ENCODE measurements around the gene NPTX1. TPM values are rescaled to one million over a fixed set of nuclear protein-coding genes. Genes with fewer than 3 reads are reported as not detected.

Gene NPTX1
- total RNA-seq, 1 donor from 2014 or later, result not detected

DNA sequence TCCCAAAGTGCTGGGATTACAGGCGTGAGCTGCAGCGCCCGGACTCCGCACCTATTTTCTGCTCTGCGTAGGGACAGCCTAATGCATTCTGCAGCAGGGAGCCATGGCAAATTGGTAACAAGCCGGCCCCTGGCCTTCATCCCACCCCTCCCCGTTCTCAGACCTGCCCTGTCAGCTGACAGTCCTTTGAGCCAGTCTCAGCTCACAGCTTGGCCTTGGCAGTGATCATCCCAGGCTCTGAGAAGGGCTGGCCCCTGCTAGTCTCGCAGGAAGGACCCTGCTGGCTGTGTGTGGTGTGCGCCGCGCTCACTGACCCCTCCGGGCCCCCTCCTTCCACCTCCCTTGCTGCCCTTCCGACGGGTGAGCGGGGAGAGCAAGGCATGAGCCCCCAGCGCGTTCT lies 10.3 kb upstream of the NPTX1 start:
- no peak overlapping the region for H3K4me3 ChIP-seq (ENCODE audit: low read depth, low read length)
- TF ChIP-seq, protein P1, sequence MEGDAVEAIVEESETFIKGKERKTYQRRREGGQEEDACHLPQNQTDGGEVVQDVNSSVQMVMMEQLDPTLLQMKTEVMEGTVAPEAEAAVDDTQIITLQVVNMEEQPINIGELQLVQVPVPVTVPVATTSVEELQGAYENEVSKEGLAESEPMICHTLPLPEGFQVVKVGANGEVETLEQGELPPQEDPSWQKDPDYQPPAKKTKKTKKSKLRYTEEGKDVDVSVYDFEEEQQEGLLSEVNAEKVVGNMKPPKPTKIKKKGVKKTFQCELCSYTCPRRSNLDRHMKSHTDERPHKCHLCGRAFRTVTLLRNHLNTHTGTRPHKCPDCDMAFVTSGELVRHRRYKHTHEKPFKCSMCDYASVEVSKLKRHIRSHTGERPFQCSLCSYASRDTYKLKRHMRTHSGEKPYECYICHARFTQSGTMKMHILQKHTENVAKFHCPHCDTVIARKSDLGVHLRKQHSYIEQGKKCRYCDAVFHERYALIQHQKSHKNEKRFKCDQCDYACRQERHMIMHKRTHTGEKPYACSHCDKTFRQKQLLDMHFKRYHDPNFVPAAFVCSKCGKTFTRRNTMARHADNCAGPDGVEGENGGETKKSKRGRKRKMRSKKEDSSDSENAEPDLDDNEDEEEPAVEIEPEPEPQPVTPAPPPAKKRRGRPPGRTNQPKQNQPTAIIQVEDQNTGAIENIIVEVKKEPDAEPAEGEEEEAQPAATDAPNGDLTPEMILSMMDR (conservative IDR thresholded peaks at IDR 0.05; ENCODE audit: low read depth, low read length), result no peak
- DNase-seq (ENCODE audit: low read depth), result no peak

DNA sequence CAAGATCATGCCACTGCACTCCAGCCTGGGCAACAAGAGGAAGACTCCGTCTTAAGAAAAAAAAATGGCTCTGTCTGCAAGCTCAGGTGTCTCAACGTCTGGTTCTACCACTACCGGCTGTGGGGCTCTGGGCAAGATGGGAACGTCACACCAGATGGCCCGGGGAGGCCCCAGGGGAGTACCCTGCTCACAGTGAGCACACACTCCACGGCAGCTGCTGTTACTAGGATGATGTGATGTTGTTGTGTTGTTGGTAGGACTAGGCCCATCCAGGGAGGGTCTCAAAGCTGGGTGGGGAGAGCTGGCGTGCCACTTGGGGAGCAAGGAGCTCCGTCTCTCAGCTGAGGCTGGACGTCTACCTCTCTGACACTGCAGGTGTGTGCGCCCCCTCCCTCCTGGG lies 9.4 kb upstream of the NPTX1 start:
- H3K4me3 ChIP-seq (ENCODE audit: low read depth, low read length), result no peak overlapping the region
- TF ChIP-seq, protein P1 (conservative IDR thresholded peaks at IDR 0.05; ENCODE audit: low read depth, low read length), result no peak
- no peak for DNase-seq (ENCODE audit: low read depth)

DNA sequence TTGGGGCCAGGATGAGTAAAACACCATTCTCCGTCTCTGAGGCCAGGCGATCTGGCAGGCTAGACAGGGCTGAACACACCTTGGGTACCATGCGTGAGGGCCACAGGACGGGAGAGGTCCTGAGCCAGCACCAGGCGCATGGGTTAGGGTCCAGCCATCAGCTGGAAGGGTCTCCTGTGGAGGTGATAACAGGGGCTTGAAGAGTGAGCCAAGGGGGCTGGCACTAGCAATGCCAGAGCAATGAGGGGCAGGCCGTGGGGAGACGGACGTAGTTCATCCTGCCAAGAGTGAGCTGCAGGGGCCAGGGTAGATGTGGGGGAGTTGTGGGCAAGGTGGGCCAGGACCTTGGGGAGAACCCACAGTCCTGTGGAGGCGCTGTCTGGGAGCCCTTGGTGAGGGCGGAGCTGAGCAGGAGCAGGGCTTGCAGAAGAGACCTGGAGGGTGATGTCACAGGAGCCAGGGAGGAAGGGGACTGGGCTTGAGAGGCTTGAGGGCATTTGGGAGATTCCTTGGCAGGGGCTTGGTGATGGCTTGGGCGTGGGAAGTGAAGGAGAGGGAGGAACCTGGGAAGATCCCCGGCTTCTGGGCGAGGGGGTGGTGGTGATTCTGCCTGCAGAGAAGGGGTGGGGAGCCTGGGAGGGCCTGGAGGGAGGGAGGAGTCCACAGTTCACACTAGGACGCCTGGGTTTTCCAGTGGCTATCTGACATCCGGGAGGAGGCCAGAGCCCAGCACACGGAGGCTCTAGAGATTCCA lies 6.3 kb upstream of the NPTX1 start:
- no peak overlapping the region for H3K4me3 ChIP-seq (ENCODE audit: low read depth, low read length)
- no peak for DNase-seq (ENCODE audit: low read depth)
- TF ChIP-seq, protein P1 (conservative IDR thresholded peaks at IDR 0.05; ENCODE audit: low read depth, low read length), result no peak

DNA sequence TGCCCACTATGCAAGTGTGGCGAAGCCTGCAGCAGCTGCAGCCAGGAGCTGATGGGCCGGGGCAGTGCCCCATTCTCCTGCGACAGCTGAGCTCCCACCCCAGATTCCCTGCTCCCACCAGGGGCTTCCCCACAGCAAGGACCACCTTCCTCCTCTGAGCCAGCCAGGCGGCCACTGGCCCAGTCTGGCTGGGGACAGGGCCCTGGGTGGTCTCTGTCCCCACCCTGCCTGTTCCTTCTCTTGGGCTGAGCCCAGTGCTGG lies 5.6 kb upstream of the NPTX1 start:
- H3K4me3 ChIP-seq (ENCODE audit: low read depth, low read length), result no peak overlapping the region
- DNase-seq (ENCODE audit: low read depth), result no peak
- TF ChIP-seq, protein P1 (conservative IDR thresholded peaks at IDR 0.05; ENCODE audit: low read depth, low read length), result no peak

DNA sequence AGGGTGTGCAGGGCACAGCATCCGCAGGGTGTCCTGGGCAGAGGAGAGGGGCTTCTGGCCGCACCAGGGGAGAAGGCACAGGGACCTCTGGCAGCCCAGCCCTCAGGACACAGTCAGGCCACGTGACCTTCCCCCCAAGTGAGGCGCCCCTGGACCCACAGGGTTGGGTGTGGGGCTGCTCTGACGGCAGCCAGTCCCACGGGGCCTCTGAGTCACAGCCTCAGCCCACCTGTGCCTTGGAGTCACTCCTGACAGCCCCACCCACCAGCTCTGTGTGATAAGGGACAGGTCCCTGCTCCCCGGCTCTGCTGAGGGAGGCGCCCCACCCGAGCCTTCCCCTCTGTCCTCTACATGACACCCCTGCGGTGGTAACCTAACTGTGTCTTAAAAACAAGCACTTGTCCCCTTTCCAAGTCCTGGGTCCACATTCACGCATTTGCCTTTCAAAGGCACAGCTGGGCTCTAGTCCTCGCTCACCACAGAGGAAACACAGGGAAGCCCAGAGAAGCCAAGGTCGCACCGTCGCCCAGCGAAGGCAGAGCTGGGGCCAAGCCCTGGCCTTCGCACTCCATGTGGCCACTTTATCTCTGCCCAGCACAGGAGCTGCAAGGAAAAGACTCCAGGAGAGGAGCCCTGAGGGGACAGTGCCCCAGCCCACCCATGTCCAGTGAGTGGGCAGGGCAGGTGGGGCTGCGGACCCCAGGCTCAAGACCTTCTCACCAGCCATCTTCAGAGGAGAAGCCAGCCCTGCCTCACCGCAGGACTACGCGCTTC lies 5.1 kb upstream of the NPTX1 start:
- TF ChIP-seq, protein P1 (conservative IDR thresholded peaks at IDR 0.05; ENCODE audit: low read depth, low read length), result no peak

DNA sequence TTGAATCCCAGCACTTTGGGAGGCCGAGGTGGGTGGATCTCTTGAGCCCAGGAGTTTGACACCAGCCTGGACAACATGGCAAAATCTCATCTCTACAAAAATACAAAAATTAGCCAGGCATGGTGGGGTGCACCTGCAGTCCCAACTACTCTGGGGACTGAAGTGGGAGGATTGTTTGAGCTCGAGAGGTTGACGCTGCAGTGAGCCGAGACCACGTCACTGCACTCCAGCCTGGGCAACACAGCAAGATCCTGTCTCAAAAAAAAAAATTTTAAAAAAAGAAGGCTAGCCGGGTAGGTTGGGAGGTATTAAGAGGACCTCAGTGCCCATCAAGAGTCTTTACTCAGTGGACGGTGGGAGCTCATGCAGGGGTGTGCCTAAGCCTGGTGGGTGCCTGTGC lies 3.8 kb upstream of the NPTX1 start:
- TF ChIP-seq, protein P1 (conservative IDR thresholded peaks at IDR 0.05; ENCODE audit: low read depth, low read length), result no peak
- no peak for DNase-seq (ENCODE audit: low read depth)
- H3K4me3 ChIP-seq (ENCODE audit: low read depth, low read length), result no peak overlapping the region

More for the DNA sequence above, 5.1 kb upstream of the NPTX1 start:
- H3K4me3 ChIP-seq (ENCODE audit: low read depth, low read length), result no peak overlapping the region
- no peak for DNase-seq (ENCODE audit: low read depth)

DNA sequence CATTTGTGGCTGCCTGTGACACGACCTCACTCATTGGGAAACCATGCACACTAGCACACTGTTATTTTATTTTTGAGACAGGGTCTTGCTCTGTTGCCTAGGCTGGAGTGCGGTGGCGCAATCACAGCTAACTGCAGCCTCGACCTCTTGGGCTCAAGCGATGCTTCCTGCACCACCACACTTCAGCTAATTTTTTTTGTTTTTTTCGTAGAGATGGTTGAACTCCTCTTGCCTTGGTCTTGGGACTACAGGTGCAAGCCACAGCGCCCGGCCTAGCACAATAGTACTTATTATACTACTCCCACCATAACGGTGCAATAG lies 2.8 kb upstream of the NPTX1 start:
- no peak overlapping the region for H3K4me3 ChIP-seq (ENCODE audit: low read depth, low read length)
- DNase-seq (ENCODE audit: low read depth), result no peak
- TF ChIP-seq, protein P1 (conservative IDR thresholded peaks at IDR 0.05; ENCODE audit: low read depth, low read length), result no peak
